Spleen (tissue), 7 donors: ENCODE data around the gene ATXN1.

Experiments used
- CTCF ChIP-seq, 11 experiments: fragments of 200-600 bp in 7 of 11; fragments of 450-650 bp in 4 of 11; sonication (generic) in 4 of 11; IDR thresholded peaks in 8 of 11; conservative IDR thresholded peaks in 3 of 11; 1 replicate in 7 of 11; 2 replicates in 4 of 11; pipeline versions ENCODE4 v1.4.0 to v1.8.0; 2016 to 2021; ENCODE audit warnings: antibody characterized with exemption in 11 of 11, inconsistent platforms in 4 of 11, mild to moderate bottlenecking in 1 of 11
- POLR2A ChIP-seq, 3 donors: fragments of 450-650 bp; IDR thresholded peaks; one replicate each; pipeline ENCODE4 v1.5.1; 2017; ENCODE audit warnings: antibody characterized with exemption in 3 of 3, mild to moderate bottlenecking in 1 of 3
- POLR2AphosphoS5 ChIP-seq, 3 donors: sonication (generic); formaldehyde crosslinking; IDR thresholded peaks; one replicate each; pipeline ENCODE4 v1.5.1; 2017; ENCODE audit warnings: antibody characterized with exemption in 3 of 3
- donor health status: DM: no; HTN: no; CAD: no; lungs with moderate emphysema.
- donor health status: DM: no; HTN: no; CAD: no.
- donor health status: DM: no; HTN: no; CAD: no.

- no peak for TF ChIP-seq CTCF (IDR thresholded peaks at IDR 0.05 in 8 of 11, conservative IDR thresholded peaks at IDR 0.05 in 3 of 11)
- TF ChIP-seq POLR2AphosphoS5 (IDR thresholded peaks at IDR 0.05) = peak in 1 of 3 donors; percentile 13
- TF ChIP-seq POLR2A (IDR thresholded peaks at IDR 0.05) = no peak
Measured at GRCh38 chr6:16504609-16505008, 256.7 kb downstream of the ATXN1 start.
